Activated naive CD8-positive, alpha-beta T cell treated with anti-CD3 and anti-CD28 coated beads, Interleukin-2, amount 50 U/mL, for 24 hours (primary cell): Measurements from ENCODE around the gene DUSP15.
"Not testable (repeated sequence)": the region's sequence is repeated elsewhere in the genome, so short reads cannot be mapped to it uniquely, and the experiment has no call there.

Source experiments
- ATAC-seq: fragments of 150-1000 bp; cut with Tn5 transposase; one replicate; pipeline ENCODE4 v1.10.0; 2021
- DNase-seq: peaks from one replicate; pipeline ENCODE4 v3.0.0; 2021
- H3K27ac Mint-ChIP-seq: one replicate; pipeline ENCODE4 v1.8.0; 2021; ENCODE audit warnings: mild to moderate bottlenecking, mixed read lengths
- H3K27me3 Mint-ChIP-seq: one replicate; pipeline ENCODE4 v1.8.0; 2021; ENCODE audit warnings: mixed read lengths
- H3K36me3 Mint-ChIP-seq: one replicate; pipeline ENCODE4 v1.8.0; 2021; ENCODE audit warnings: low read depth, mixed read lengths
- H3K4me1 Mint-ChIP-seq: one replicate; pipeline ENCODE4 v1.8.0; 2021; ENCODE audit warnings: mixed read lengths
- H3K4me3 Mint-ChIP-seq: one replicate; pipeline ENCODE4 v1.8.0; 2021; ENCODE audit warnings: mild to moderate bottlenecking, moderate library complexity, mixed read lengths
- H3K9me3 Mint-ChIP-seq: one replicate; pipeline ENCODE4 v1.8.0; 2021; ENCODE audit warnings: mixed read lengths

DUSP15 gene, protein sequence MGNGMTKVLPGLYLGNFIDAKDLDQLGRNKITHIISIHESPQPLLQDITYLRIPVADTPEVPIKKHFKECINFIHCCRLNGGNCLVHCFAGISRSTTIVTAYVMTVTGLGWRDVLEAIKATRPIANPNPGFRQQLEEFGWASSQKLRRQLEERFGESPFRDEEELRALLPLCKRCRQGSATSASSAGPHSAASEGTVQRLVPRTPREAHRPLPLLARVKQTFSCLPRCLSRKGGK

DNA sequence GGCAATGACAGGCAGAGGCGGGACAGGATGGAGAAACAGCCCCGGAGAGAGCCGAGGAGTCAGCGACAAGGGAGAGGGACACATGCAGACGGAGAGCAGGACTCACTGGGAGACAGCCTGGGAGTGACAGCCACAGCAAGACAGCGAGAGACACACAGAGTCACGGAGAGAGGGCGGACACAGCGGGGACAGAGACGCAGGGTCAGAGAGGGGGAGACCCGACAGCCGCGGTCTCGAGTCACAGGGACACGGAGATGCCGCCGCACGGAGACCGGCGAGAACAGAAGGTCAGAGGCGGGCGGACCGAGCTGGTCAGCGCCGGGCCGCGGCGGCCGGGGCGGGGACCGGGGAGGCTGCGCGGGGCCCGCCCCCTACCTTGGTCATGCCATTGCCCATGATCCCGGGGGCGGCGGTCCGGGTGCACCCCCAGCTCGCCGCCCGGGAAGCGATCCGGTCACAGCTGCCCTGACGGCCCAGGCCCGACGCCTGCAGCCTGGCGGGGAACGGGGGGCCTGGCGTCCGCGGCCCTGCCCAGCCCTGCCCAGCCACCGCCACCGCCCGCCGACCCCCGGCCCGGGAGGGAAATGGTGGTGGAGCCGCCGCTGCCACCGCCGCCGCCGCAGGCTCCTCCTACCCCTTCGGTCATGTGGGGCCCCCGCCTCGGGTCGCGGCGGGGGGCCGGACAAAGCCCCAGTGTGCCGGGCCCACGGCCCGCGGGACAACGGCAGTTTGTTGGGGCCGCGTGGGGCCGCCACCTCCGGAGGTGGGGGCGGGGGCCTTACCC, at the start of gene DUSP15, which contains the start of gene TTLL9:
Gene DUSP15, minus strand, starts transcription at position 586 of the 784 bp plus-strand sequence. Its CDS starts 190 bp downstream, at position 396.
Gene TTLL9, plus strand, starts transcription at position 693 of the 784 bp plus-strand sequence. CDS start 493 bp downstream, outside the sequence.
- H3K27me3 Mint-ChIP-seq = peaks cover 33% of the 10 kb centered on the region
- H3K9me3 Mint-ChIP-seq = no peaks in the 10 kb centered on the region
- peak within 1 kb of the TSS; percentile 85 for H3K27ac Mint-ChIP-seq
- ATAC-seq (no peak), DNase-seq (no peak)
- peak within 1 kb of the TSS; percentile 85 for H3K4me3 Mint-ChIP-seq
- peaks cover 12% of the 10 kb centered on the region for H3K4me1 Mint-ChIP-seq
- H3K36me3 Mint-ChIP-seq = no peaks in the 10 kb centered on the region

DNA sequence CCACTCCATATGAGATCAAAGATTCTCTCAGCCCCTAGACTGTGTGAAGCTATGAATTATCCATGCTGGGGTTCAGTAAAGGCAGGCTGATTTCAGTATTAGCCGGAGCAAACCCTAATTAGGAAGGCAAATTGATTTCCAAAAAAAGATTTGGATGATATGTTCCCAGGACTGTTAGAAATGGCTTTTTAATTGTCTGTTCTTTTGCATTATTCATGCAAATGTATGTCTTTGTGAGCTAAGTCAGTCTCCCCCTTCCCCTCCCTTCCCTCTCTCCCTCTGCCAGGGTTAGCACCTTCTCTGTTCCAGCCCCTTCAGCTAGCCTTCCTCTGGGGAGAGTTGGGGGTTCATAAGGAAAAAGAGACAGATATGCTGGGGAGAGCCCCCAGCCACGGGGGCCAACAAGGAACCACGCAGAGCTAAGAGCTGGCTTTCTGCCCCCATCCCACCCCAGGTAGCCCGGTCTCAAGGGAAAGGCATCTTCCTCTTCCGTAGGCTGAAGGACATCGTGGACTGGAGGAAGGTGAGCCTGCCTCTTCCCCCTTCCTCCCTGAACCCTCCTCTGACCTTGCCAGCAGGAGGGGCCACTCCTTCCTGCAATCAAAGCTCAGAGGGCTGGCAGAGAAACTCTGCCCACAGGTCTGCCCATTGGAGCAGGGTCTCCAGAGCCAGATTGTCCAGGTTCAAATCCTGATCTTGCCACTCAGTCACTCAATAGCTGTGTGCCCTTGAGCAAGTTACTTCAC, 49.3 kb upstream of the DUSP15 start:
- no peak for DNase-seq

DNA sequence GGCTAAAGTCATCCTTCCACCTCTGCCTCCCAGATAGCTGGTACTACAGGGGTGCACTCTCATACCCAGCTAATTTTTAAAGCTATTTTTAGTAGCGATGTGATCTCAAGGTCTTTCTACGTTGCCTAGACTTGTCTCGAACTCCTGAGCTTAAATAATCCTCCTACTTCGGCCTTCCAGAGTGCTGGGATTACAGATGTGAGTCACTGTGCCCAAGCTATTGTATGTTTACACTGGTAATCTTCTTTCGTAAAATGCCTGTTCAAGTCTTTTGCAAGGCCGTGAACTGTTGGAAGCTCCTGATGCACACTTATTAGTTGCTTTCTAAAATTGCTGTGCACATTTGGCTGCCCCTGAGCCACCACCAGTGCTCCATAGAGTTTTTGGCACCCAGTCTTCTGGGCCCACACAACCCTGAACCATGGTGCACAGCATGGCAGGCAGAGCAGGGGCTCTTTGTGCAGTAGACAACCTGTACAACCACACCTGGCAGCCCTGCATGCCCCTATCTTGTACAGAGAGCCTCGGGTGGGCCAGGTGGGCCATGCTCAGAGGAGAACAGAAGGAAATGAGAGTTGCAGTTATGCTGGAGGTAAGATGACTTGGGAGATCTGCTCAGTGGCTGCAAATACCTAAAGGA, 48.3 kb upstream of the DUSP15 start:
- ATAC-seq = no peak
- H3K36me3 Mint-ChIP-seq = no peaks in the 10 kb centered on the region
- H3K9me3 Mint-ChIP-seq = no peaks in the 10 kb centered on the region
- no peak for DNase-seq
- H3K27me3 Mint-ChIP-seq = peaks cover 11% of the 10 kb centered on the region
- no peak overlapping the region for H3K4me3 Mint-ChIP-seq
- H3K27ac Mint-ChIP-seq = no peak overlapping the region
- H3K4me1 Mint-ChIP-seq = peaks cover 7% of the 10 kb centered on the region

More for the DNA sequence above, 49.3 kb upstream of the DUSP15 start:
- no peaks in the 10 kb centered on the region for H3K36me3 Mint-ChIP-seq
- H3K9me3 Mint-ChIP-seq = no peaks in the 10 kb centered on the region
- H3K27ac Mint-ChIP-seq = no peak overlapping the region
- ATAC-seq = no peak
- H3K27me3 Mint-ChIP-seq = peaks cover 18% of the 10 kb centered on the region
- H3K4me1 Mint-ChIP-seq = peaks cover 16% of the 10 kb centered on the region
- H3K4me3 Mint-ChIP-seq = no peak overlapping the region

DNA sequence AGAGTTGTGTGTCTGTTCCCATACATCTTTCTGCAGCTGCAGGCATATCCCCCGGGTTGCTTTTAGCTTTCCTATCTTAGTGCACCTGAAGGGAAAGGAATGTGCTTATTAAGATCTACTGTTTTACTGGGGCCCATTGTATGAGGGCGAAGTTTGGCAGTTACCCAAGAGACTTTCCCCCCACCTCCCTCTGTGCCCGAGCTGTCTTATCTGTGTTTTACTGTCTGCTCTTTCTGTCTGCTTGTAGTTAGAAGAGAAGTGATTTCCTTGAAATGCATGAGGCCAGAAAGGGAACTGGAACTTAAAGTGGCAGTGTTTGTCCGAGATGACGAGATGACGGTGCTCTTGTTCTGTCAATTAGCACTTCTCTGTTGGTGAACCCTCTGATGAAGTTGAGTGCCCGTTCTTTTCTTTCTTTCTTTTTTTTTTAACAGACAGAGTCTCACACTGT, 47.7 kb upstream of the DUSP15 start:
- not testable (repeated sequence) for H3K36me3 Mint-ChIP-seq, H3K27ac Mint-ChIP-seq, H3K4me3 Mint-ChIP-seq, DNase-seq, H3K4me1 Mint-ChIP-seq, ATAC-seq, H3K9me3 Mint-ChIP-seq
- peaks cover 11% of the 10 kb centered on the region for H3K27me3 Mint-ChIP-seq

DNA sequence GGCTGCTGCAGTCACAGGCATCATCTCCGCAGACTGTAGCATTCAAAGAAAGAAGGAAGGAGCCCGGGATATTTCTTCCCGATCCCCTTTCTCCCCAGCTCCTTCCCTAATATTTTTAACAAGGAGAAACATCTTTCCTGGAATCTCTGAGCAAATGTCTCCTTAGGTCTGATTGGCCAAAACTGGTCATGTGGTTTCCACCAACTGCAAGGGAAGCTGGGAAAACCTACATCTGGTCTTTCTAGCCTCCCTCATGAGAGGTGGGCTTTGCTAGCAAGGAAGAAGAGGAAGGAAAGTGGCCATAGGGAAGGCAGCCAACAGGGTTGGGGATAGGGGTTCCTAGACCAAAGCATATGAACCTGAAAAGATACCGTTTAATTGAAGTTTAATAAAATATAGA, 46.4 kb upstream of the DUSP15 start:
- no peaks in the 10 kb centered on the region for H3K9me3 Mint-ChIP-seq
- DNase-seq = no peak
- no peak overlapping the region for H3K27ac Mint-ChIP-seq
- ATAC-seq = no peak
- H3K27me3 Mint-ChIP-seq = peaks cover 6% of the 10 kb centered on the region
- no peaks in the 10 kb centered on the region for H3K4me1 Mint-ChIP-seq
- no peaks in the 10 kb centered on the region for H3K36me3 Mint-ChIP-seq
- H3K4me3 Mint-ChIP-seq = no peak overlapping the region

DNA sequence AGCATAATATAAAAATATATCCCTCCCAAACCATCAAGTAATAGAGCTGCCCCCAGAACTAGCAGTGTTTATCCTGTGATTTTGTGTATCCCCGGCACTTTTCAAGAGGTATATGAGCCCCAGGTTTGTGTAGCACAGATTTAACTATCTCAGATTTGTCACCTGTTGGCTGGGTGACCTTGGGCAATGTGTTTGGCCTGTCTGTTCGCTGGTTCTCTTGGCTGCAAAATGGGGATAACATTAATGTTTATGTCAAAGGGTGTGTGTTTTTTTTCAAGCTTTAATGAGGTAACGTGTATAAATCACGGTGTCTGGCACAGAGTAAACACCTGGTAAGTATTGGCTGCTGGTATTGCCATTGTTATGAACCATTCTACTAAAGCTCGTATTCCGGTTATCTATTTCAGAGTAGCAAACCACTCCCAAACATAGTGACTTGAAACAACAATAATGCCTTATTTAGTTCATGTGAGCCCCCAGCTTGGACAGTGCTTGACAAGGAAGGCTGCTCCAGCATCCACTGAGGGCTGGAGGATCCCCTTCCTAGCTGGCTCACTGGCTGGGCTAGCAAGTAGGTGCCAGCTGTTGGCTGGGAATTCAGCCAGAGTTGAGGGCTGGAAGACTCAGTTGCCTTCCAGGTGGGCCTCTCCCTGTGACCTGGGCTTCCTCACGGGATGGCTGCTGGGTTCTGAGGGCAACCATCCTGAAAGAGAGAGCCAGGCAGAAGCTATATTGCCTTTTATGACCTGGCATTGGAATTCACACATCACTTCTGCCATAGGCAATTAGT, 45.4 kb upstream of the DUSP15 start:
- Mint-ChIP-seq H3K4me1 (no peaks in the 10 kb centered on the region), H3K4me3 (no peak overlapping the region), H3K27me3 (peaks cover 6% of the 10 kb centered on the region), H3K36me3 (no peaks in the 10 kb centered on the region), H3K9me3 (no peaks in the 10 kb centered on the region), H3K27ac (no peak overlapping the region)
- ATAC-seq (no peak), DNase-seq (no peak)

DNA sequence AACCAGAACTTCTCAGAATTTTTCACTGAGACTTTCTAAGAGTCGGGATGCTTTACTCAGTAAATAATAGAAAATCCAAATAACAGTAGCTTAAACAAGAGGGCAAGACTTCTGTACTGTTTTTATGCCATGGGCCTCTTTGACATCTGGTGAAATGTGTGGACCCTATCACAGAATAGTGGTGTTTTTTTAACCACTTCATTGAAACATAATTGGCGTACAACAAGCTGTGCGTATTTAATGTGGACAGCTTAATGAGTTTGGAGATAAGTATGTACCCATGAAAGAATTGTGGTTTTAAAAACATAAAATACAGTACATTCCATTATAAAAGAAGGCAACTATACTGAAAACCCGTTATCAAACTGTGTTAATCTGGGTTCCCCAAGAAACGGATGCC, 43.8 kb upstream of the DUSP15 start:
- H3K9me3 Mint-ChIP-seq = no peaks in the 10 kb centered on the region
- H3K4me3 Mint-ChIP-seq = no peak overlapping the region
- H3K36me3 Mint-ChIP-seq = no peaks in the 10 kb centered on the region
- no peak for DNase-seq
- no peak for ATAC-seq
- H3K27ac Mint-ChIP-seq = no peak overlapping the region
- no peaks in the 10 kb centered on the region for H3K4me1 Mint-ChIP-seq
- H3K27me3 Mint-ChIP-seq = no peaks in the 10 kb centered on the region

DNA sequence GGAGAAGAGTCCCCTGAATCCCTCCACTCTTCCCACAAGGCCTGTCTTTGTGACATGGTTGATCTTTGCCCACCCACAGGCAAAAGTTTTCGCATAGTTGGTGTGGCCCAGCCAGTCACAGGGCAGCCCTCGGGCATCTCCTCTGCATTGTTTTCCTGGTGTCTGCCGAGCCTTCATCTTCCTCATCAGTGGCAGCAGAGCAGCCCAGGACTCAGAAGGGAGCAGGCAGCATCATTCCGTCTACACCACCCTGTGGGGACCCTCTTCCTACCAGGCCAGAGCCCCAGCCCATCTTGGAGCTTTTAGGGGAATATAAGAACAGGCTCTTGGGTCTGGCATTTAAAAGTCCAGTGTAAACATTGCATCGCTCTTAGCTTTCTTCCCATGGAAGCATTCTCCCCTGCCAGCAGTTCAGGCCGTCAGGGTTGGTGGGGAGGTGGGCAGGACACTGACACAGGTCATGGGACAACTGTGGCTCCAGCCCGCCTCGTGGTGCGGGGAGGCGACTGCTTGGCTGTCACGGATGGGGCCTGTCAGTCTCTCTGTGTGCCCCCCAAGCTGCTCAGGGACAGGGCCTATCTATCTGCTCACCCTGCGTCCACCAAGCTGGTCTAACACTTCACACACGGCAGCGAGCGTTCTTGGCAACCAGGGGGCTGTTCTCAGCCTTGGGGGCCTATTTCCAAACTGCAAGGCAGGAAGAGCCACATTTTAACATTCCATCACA, 43.3 kb upstream of the DUSP15 start:
- Mint-ChIP-seq H3K36me3 (no peaks in the 10 kb centered on the region), H3K4me1 (no peaks in the 10 kb centered on the region), H3K4me3 (no peak overlapping the region), H3K9me3 (no peaks in the 10 kb centered on the region), H3K27me3 (peaks cover 2% of the 10 kb centered on the region), H3K27ac (no peak overlapping the region)
- DNase-seq (no peak), ATAC-seq (no peak)

DNA sequence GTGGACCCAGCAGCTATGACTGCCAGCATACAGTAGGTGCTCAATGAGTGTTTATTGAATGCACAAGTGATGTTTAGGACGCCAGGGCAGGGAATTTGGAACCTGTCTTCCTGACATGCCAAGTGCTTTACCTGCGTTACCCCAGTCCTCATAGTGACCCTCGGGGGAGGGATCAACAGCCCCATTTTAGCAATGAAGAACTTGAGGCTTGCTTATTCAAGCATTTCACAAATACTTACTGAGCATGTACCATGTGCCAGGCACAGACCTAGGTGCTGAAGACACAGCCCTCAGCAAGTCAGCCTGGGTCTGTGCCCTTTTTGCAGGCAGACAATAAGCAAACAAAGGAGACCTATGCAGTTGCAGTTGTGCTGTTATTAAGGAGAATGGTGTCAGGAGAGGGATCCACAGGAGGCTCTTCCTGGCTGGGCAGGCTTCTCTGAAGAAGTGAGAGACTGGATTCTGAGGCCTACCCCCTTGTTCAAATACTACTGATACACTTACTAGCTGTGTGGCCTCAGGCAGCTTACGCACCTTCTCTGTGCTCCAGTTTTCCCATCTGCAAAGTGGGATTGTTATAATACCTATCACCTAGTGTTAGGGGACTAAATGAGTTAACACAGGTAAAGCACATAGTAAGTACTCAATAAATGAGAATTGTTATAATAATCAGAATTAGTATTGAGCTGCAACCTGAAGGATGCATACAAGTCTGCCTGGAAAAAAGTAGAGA, 39.9 kb upstream of the DUSP15 start:
- H3K9me3 Mint-ChIP-seq = no peaks in the 10 kb centered on the region
- no peaks in the 10 kb centered on the region for H3K4me1 Mint-ChIP-seq
- H3K36me3 Mint-ChIP-seq = no peaks in the 10 kb centered on the region
- peaks cover 3% of the 10 kb centered on the region for H3K27me3 Mint-ChIP-seq
- ATAC-seq = no peak
- H3K27ac Mint-ChIP-seq = no peak overlapping the region
- no peak overlapping the region for H3K4me3 Mint-ChIP-seq
- DNase-seq = no peak

DNA sequence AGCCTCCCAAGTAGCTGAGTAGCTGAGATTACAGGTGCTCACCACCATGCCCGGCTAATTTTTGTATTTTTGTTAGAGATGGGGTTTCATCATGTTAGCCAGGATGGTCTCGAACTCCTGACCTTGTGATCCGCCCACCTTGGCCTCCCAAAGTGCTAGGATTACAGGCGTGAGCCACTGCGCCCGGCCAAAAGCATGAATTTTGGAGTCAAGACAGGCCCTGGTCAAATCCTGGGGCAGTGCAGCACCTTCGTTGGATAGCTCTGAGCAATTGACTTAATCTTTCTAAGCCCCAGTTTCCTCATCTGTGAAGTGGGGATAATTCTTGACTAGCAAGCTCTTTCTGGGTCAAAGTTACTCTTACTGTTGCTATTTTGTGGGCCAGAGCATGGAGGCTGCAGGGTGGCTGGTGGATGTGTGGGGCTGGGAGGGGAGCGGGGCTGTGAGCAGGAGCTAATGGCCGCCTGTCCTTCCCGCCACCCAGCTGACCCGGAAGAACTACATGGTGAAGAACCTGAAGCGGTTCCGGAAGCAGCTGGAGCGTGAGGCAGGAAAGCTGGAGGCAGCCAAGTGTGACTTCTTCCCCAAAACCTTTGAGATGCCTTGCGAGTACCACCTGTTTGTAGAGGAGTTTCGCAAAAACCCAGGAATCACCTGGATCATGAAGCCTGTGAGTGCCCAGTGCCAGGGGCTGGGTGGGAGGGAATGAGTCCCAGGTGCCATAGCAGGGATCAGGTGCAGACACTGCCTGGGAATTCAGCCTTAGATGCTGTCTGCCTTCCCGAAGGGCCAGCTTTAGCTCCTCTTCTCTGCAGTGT, 39.1 kb upstream of the DUSP15 start:
- Mint-ChIP-seq H3K27me3 (peaks cover 3% of the 10 kb centered on the region), H3K9me3 (no peaks in the 10 kb centered on the region), H3K4me1 (no peaks in the 10 kb centered on the region)

DNA sequence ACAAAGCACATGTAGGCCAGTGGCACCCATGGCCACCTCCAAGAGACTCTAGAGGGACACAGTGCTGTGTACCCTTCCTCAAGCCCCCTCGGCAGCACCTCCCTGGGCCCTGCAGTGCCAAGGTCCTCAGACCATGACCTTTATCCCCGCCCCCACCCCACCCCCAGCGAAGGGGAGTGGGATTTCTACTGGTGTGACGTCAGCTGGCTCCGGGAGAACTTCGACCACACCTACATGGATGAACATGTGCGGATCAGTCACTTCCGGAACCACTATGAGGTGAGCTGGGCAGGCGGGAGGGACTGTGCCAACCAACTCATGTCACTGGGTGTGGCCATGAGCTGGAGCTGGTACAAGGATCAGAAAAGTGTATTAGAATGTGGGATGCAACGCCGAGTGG, 38.1 kb upstream of the DUSP15 start:
- Mint-ChIP-seq H3K27ac (no peak overlapping the region), H3K27me3 (peaks cover 3% of the 10 kb centered on the region), H3K4me1 (no peaks in the 10 kb centered on the region), H3K9me3 (no peaks in the 10 kb centered on the region), H3K4me3 (no peak overlapping the region), H3K36me3 (no peaks in the 10 kb centered on the region)
- ATAC-seq = no peak
- DNase-seq = no peak

More for the DNA sequence above, 39.1 kb upstream of the DUSP15 start:
- DNase-seq (no peak), ATAC-seq (no peak)
- Mint-ChIP-seq H3K4me3 (no peak overlapping the region), H3K27ac (no peak overlapping the region), H3K36me3 (no peaks in the 10 kb centered on the region)

DNA sequence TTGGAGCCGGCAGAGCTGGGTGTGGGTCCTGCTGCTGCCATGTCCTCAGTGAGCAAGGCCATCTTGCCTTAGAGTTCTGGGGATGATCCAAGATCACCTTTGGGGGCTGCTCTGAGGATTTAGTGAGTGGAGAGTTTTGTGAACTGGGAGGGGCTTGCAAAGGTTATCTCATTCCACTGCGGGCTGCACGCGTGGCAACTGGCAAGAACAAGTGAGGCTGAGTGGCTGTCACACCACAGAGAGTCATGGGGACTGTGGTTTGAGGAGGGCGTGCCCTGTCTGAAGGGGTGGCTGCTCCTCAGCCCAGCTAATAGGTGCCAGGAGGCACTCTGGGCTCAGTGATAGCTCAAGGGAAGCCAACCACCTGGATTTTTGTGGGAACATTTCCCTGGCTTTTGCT, 37.7 kb upstream of the DUSP15 start:
- no peak overlapping the region for H3K4me3 Mint-ChIP-seq

More for the DNA sequence above, 37.7 kb upstream of the DUSP15 start:
- peak; percentile 74 for ATAC-seq
- Mint-ChIP-seq H3K36me3 (no peaks in the 10 kb centered on the region), H3K9me3 (no peaks in the 10 kb centered on the region), H3K27ac (no peak overlapping the region), H3K27me3 (peaks cover 3% of the 10 kb centered on the region), H3K4me1 (no peaks in the 10 kb centered on the region)
- no peak for DNase-seq
